OCI-LY1 (cell line): ENCODE results near the gene PLA2G6.

ENCODE experiments used
- EZH2 ChIP-seq: fragments of 200-600 bp; sonication (generic), shearing (Covaris generic); IDR thresholded peaks from 2 replicates; pipeline ENCODE4 v1.8.0; 2017; ENCODE audit warnings: borderline replicate concordance, mixed run types, mild to moderate bottlenecking, antibody characterized with exemption, low read length, moderate library complexity, mixed read lengths
- TF ChIP-seq, protein P1 (sequence below): fragments of 200-600 bp; sonication (generic), shearing (Covaris generic); IDR thresholded peaks from 2 replicates; pipeline ENCODE4 v1.5.1; 2017; ENCODE audit warnings: mild to moderate bottlenecking, antibody characterized with exemption, low read length, moderate library complexity, mixed read lengths

- TF ChIP-seq, protein P1, sequence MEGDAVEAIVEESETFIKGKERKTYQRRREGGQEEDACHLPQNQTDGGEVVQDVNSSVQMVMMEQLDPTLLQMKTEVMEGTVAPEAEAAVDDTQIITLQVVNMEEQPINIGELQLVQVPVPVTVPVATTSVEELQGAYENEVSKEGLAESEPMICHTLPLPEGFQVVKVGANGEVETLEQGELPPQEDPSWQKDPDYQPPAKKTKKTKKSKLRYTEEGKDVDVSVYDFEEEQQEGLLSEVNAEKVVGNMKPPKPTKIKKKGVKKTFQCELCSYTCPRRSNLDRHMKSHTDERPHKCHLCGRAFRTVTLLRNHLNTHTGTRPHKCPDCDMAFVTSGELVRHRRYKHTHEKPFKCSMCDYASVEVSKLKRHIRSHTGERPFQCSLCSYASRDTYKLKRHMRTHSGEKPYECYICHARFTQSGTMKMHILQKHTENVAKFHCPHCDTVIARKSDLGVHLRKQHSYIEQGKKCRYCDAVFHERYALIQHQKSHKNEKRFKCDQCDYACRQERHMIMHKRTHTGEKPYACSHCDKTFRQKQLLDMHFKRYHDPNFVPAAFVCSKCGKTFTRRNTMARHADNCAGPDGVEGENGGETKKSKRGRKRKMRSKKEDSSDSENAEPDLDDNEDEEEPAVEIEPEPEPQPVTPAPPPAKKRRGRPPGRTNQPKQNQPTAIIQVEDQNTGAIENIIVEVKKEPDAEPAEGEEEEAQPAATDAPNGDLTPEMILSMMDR, result no peak
- TF ChIP-seq EZH2, result no peak
Measured at GRCh38 chr22:38066381-38067027, 115.1 kb downstream of the PLA2G6 start.
